GM19455 (cell line): ENCODE data around the gene ANKS3.
"Not testable (repeated sequence)": the region's sequence is repeated elsewhere in the genome, so short reads cannot be mapped to it uniquely, and the experiment has no call there.

Source experiments
- ATAC-seq: cut with Tn5 transposase; IDR thresholded peaks from one replicate; pipeline ENCODE4 v1.9.1; 2021; ENCODE audit not compliant: unreplicated experiment

The ANKS3 gene

GRCh38 chr16:4651827-4652226, 82.2 kb downstream of the ANKS3 start:
- no peak for ATAC-seq

GRCh38 chr16:4650443-4651074, 83.5 kb downstream of the ANKS3 start:
- not testable (repeated sequence) for ATAC-seq

DNA sequence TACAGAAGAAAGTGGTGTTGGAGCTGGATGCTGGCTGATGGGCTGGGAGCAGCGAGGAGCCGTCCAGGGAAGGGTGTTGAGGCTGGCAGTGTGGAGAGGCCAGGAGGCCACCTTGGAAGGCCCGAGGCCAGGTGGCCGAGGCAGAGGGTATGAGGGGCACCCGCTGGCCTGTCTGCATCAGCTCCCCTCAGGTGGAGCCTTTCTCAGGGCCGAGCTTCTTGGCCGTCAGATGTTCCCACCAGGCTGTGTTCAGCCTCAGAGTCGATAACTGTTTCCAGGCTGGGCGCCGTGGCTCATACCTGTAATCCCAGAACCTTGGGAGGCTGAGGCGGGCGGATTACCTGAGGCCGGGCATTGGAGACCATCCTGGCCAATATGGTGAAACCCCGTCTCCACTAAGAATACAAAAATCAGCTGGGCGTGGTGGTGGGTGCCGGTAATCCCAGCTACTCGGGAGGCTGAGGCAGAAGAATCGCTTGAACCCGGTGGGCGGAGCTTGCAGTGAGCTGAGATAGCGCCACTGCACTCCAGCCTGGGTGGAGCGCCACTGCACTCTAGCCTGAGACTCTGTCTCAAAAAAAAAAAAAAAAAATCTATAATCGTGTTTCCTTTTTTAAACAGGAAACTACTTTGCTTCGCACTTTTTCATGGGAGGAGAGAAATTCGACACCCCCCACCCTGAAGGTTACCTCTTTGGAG, 84.2 kb downstream of the ANKS3 start:
- no peak for ATAC-seq

GRCh38 chr16:4648917-4649316, 85.2 kb downstream of the ANKS3 start:
- no peak for ATAC-seq

DNA sequence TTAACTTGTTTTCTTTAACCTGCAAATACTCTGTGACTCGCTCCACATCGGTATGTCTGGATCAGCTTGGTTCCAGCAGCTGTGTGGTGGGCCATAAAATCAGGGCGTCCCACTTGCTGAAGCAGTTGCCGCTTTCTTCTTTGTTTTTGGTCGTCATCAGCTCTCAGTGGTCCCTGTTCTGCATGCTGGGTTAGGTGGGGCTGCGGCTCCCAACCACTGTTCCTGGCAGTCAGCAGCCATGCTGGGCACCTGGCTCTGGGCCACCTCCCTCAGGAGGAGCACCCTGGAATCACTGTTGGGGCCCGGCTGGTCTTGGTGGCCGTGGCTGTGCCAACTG, 86.5 kb downstream of the ANKS3 start:
- ATAC-seq, result no peak

DNA sequence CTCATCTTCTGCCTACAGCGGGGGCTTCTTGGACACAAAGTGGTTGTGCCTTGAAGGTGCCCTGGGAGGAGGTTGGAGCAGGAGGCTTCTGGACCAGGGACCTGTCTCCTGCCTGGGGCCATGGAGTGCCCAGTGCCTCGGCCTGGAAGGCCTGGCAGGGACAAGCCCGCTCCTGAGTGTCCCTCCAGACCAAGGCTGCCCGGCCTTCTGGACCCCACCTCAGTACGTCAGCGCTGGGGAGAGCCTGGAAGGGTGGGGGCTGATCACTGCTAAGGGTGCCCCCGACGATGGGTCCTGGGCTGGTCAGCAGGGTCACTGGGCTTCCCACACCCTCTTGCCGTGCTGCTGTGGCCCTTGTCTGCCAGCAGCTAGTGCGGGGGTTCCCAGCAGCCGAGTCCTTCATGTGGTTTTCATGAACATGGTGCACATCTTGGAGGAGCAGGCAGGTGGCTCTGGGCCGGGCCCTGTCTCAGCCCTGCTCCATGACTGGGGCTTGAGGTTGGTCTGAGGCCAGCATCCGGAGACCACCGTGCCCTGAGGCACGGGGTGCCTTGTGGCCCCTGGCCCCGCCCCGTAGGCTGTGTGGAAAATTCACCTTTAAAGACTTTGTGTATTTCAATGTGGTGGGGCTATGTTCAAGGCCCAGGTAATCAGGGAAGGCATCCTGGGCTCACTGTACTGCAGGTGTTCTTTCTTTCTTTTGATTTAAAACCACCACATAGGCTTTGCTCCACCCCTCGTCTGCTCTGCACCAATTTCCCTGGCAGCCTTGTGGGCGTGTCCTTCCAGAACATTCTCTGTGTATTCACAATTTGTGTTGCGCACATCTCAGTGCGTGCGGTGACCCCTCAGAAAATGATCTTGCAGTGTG, 87.1 kb downstream of the ANKS3 start:
- ATAC-seq, result no peak
